IMR-90 (cell line): ENCODE data around the gene AOX1. TPM values are rescaled to one million over a fixed set of nuclear protein-coding genes. Genes with fewer than 3 reads are reported as not detected.

Experiments
- ATAC-seq: fragments of 200-7000 bp; cut with Tn5 transposase; 2 replicates; pipeline ENCODE4 v1.9.1; 2020; ENCODE audit warnings: low read depth, mild to moderate bottlenecking, moderate library complexity
- BruUV-seq: library from RNA; stranded (reverse); fragments of 400-500 nt; replicated peaks from 2 replicates; lab custom pipeline; 2021; lab: Mats Ljungman, UMichigan
- CTCF ChIA-PET: fragments of 300-600 bp; formaldehyde crosslinking; extraction: SDS; loops from one replicate; lab custom pipeline; 2021; ENCODE audit warnings: antibody characterized with exemption; lab: Yijun Ruan, JAX
- POLR2A ChIA-PET: fragments of 300-600 bp; sonication (Branson Sonifier 250); formaldehyde crosslinking; loops from one replicate; lab custom pipeline; 2022; ENCODE audit warnings: antibody characterized with exemption; ENCODE audit not compliant: unreplicated experiment; lab: Charles Lee
- DNase-seq: peaks from one replicate; pipeline ENCODE4 v3.0.0; 2013
- H2AFZ ChIP-seq: replicated peaks from 2 replicates; pipeline ENCODE3; 2013; ENCODE audit warnings: low read length, mild to moderate bottlenecking; ENCODE audit not compliant: poor library complexity
- H2AK5ac ChIP-seq: 2 replicates; pipeline ENCODE4 v1.6.1; 2013; ENCODE audit warnings: low read depth, low read length, inconsistent platforms
- H2AK9ac ChIP-seq: replicated peaks from 2 replicates; pipeline ENCODE3; 2013; ENCODE audit warnings: mild to moderate bottlenecking, low read depth, low read length, moderate library complexity; ENCODE audit not compliant: poor library complexity
- H2BK120ac ChIP-seq: 2 replicates; pipeline ENCODE4 v1.6.1; 2013; ENCODE audit warnings: low read depth, low read length, inconsistent platforms
- H2BK15ac ChIP-seq: 3 replicates; pipeline ENCODE4 v1.6.1; 2013; ENCODE audit warnings: low read depth, low read length, inconsistent platforms
- H2BK20ac ChIP-seq: 2 replicates; pipeline ENCODE4 v1.6.1; 2013; ENCODE audit warnings: low read depth, mild to moderate bottlenecking, inconsistent platforms, low read length, moderate library complexity
- H2BK5ac ChIP-seq: 2 replicates; pipeline ENCODE4 v1.6.1; 2013; ENCODE audit warnings: mild to moderate bottlenecking, low read depth, low read length, inconsistent platforms; ENCODE audit not compliant: poor library complexity, severe bottlenecking
- H3K14ac ChIP-seq: replicated peaks from 2 replicates; pipeline ENCODE4 v1.6.1; 2013; ENCODE audit warnings: low read depth, low read length, inconsistent platforms
- H3K18ac ChIP-seq: 2 replicates; pipeline ENCODE4 v1.6.1; 2013; ENCODE audit warnings: low read depth, low read length, control low read depth
- H3K23ac ChIP-seq: 2 replicates; pipeline ENCODE4 v1.6.1; 2013; ENCODE audit warnings: low read depth, low read length, inconsistent platforms
- H3K27ac ChIP-seq: 2 replicates; pipeline ENCODE4 v1.5.1; 2013; ENCODE audit warnings: mild to moderate bottlenecking, control low read depth, low read length; ENCODE audit not compliant: insufficient read depth
- H3K27me3 ChIP-seq: 2 replicates; pipeline ENCODE4 v1.6.1; 2013; ENCODE audit warnings: low read length; ENCODE audit not compliant: control insufficient read depth, insufficient read depth
- H3K36me3 ChIP-seq: 2 replicates; pipeline ENCODE4 v1.6.1; 2013; ENCODE audit warnings: low read length, mixed read lengths; ENCODE audit not compliant: control insufficient read depth, insufficient read depth
- H3K4ac ChIP-seq: 2 replicates; pipeline ENCODE4 v1.6.1; 2013; ENCODE audit warnings: low read depth, low read length, inconsistent platforms
- H3K4me1 ChIP-seq: 2 replicates; pipeline ENCODE4 v1.6.1; 2013; ENCODE audit warnings: low read length, mixed read lengths; ENCODE audit not compliant: control insufficient read depth, insufficient read depth
- H3K4me2 ChIP-seq: 2 replicates; pipeline ENCODE4 v1.6.1; 2013; ENCODE audit warnings: low read depth, mild to moderate bottlenecking, control low read depth, low read length, moderate library complexity
- H3K4me3 ChIP-seq: 2 replicates; pipeline ENCODE4 v1.5.1; 2013; ENCODE audit warnings: low read depth, mild to moderate bottlenecking, control low read depth, low read length, moderate library complexity; ENCODE audit not compliant: insufficient read depth
- H3K56ac ChIP-seq: 2 replicates; pipeline ENCODE4 v1.6.1; 2013; ENCODE audit warnings: low read length, inconsistent platforms; ENCODE audit not compliant: insufficient read depth; ENCODE audit errors: extremely low read depth
- H3K79me1 ChIP-seq, 2 experiments: 2 replicates each; pipeline ENCODE4 v1.6.1; 2013; ENCODE audit warnings: low read length in 2 of 2, inconsistent platforms in 1 of 2, low read depth in 1 of 2
- H3K9ac ChIP-seq: 2 replicates; pipeline ENCODE4 v1.6.1; 2013; ENCODE audit warnings: low read depth, low read length, control low read depth
- H3K9me1 ChIP-seq: 2 replicates; pipeline ENCODE4 v1.6.1; 2013; ENCODE audit warnings: low read length, inconsistent platforms; ENCODE audit not compliant: insufficient read depth
- H3K9me3 ChIP-seq: 2 replicates; pipeline ENCODE4 v1.6.1; 2013; ENCODE audit warnings: low read length; ENCODE audit not compliant: control insufficient read depth, insufficient read depth
- H4K20me1 ChIP-seq: 2 replicates; pipeline ENCODE4 v1.6.1; 2013; ENCODE audit warnings: low read length, inconsistent platforms; ENCODE audit not compliant: insufficient read depth
- H4K5ac ChIP-seq: 2 replicates; pipeline ENCODE4 v1.6.1; 2013; ENCODE audit warnings: mild to moderate bottlenecking, low read depth, low read length, control low read depth
- H4K8ac ChIP-seq, 2 experiments: 2 replicates each; pipeline ENCODE4 v1.6.1; 2013; ENCODE audit warnings: low read depth in 2 of 2, low read length in 2 of 2, control low read depth in 1 of 2, inconsistent platforms in 1 of 2
- H4K91ac ChIP-seq: 2 replicates; pipeline ENCODE4 v1.6.1; 2013; ENCODE audit warnings: low read depth, low read length, inconsistent platforms; ENCODE audit not compliant: insufficient read depth
- CHD1 ChIP-seq: IDR thresholded peaks from 2 replicates; pipeline ENCODE4 v1.6.1; 2012; ENCODE audit warnings: low read depth, low read length, improper control_type of control experiment
- RFX5 ChIP-seq: IDR thresholded peaks from 2 replicates; pipeline ENCODE4 v1.8.0; 2012; ENCODE audit warnings: low read depth, mild to moderate bottlenecking, low read length, moderate library complexity
- WGBS, 2 experiments: methylation state at CpG; one replicate each; pipeline versions ENCODE4 v1.1.5 to v1.1.7; 2013; ENCODE audit warnings: missing lambda C conversion rate in 2 of 2; ENCODE audit not compliant: insufficient read length in 1 of 2; ENCODE audit errors: extremely low coverage in 2 of 2; 5-methylcytosine and 5-hydroxymethylcytosine counted together
- dilution Hi-C: fragments of 300-500 bp; cut with HindIII; formaldehyde crosslinking; loops from one replicate; pipeline ENCODE4 v1.14.3; 2018; ENCODE audit warnings: low sequenced_read_pairs; ENCODE audit not compliant: unreplicated experiment
- in situ Hi-C: fragments of 300-500 bp; cut with MboI; formaldehyde crosslinking; loops from 3 replicates; pipeline ENCODE4 v1.14.3; 2019; ENCODE audit warnings: low sequenced_read_pairs, inconsistent platforms, mixed read lengths
- intact Hi-C: fragments of 100-400 bp; cut with micrococcal nuclease; formaldehyde crosslinking; loops from 2 replicates; pipeline ENCODE4 v1.10.0; 2022
- polyA plus RNA-seq, 3 experiments: library from polyadenylated mRNA; depleted of rRNA; stranded (reverse); fragments of >200 nt; gene quantifications; 2 replicates each; pipeline ENCODE4 v1.2.3, GENCODE V29; 2012; ENCODE audit warnings: low replicate concordance in 1 of 3
- total RNA-seq: library from RNA; depleted of rRNA; stranded (reverse); fragments of >200 nt; gene quantifications from 2 replicates; pipeline ENCODE4 v1.2.3, GENCODE V29; 2012

AOX1 gene
- total and polyA plus RNA-seq, 2 of the 4 experiments (the other 2 are of a cell fraction): 21.7 to 59.9 TPM

DNA sequence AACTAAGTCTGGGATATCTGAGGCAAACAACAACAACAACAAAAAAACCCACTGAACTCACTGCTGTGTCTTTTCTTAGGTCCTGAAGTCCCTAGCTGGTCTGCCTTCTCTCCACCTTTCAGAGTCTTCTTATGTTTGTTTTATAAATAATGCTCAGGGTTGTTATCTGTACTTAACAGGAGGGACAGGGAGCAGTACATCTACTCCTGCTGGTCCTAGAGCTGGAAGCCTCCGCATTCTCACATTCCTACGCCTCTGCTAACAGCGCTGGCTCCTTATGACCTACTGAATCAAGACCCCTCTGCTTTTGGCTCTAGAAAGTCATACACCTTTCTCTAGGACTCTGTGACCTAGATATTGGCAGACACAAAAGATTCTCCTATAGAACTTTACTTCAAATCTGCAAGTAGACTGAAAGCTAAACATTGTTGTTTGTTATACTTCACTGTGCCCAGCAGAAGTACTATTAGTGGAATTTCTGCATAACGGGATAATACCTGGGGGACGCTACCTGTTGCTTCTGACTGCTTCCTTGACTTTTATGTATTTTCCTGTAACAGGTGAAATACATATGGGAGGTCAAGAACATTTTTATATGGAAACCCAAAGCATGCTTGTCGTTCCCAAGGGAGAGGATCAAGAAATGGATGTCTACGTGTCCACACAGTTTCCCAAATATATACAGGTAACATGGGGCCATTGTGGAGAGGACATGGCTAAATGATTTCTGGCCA is 48.6 kb downstream of the AOX1 start:
- H4K8ac ChIP-seq: no peak overlapping the region
- no peak overlapping the region for H2AFZ ChIP-seq
- H3K23ac ChIP-seq: no peak overlapping the region
- no peak overlapping the region for H2AK9ac ChIP-seq
- H3K4me3 ChIP-seq: no peak overlapping the region
- ATAC-seq (no peak), DNase-seq (no peak)
- H3K36me3 ChIP-seq: 0 out of 2 replicates have a peak, but pooled peaks cover 2% of the 10 kb centered on the region
- H3K4me2 ChIP-seq: no peak overlapping the region
- H3K4ac ChIP-seq: no peak overlapping the region
- no peak overlapping the region for H3K27ac ChIP-seq
- no peaks in the 10 kb centered on the region for H3K27me3 ChIP-seq
- no peaks in the 10 kb centered on the region for H3K79me1 ChIP-seq
- no peaks in the 10 kb centered on the region for H4K20me1 ChIP-seq
- no peak overlapping the region; the same call in 1 of the 2 replicates for H3K56ac ChIP-seq
- H4K91ac ChIP-seq: no peak overlapping the region
- no peak overlapping the region for H2BK120ac ChIP-seq
- peaks cover 4% of the 10 kb centered on the region; the same call in 1 of the 2 replicates for H3K9me1 ChIP-seq
- ChIA-PET POLR2A (no interaction called here), CTCF (no interaction called here)
- H3K9ac ChIP-seq: no peak overlapping the region
- no peaks in the 10 kb centered on the region for H3K4me1 ChIP-seq
- intact Hi-C loops: no loop called here
- no peak overlapping the region for H4K5ac ChIP-seq
- no peak overlapping the region for H2BK5ac ChIP-seq
- no peak for TF ChIP-seq RFX5
- TF ChIP-seq CHD1: no peak
- in situ Hi-C loops: no loop called here
- dilution Hi-C loops: no loop called here
- no peak overlapping the region for H2AK5ac ChIP-seq
- no peaks in the 10 kb centered on the region for H3K9me3 ChIP-seq
- no peak overlapping the region for H2BK20ac ChIP-seq
- no CpG with 5 or more reads among the region's 7 CpGs for WGBS, 2 experiments
- no peak overlapping the region for H3K18ac ChIP-seq
- no peak overlapping the region for H2BK15ac ChIP-seq
- no peak overlapping the region for H3K14ac ChIP-seq
- no TSS peak for BruUV-seq
